Neural cell (in vitro differentiated cells): Measurements from ENCODE around the gene SFN. TPM values are rescaled to one million over a fixed set of nuclear protein-coding genes. Genes with fewer than 3 reads are reported as not detected.
A peak's percentile ranks its signal among the peaks of the same experiment; 100 is the strongest.

Experiments
- H2AFZ ChIP-seq: fragments of 200-600, 300-800 bp; sonication (generic), shearing (Covaris generic); 2 replicates; pipeline ENCODE4 v1.6.0; 2014; ENCODE audit warnings: low read depth, mild to moderate bottlenecking, antibody characterized with exemption, low read length, moderate library complexity
- H3F3A ChIP-seq: fragments of 200-600 bp; shearing (Covaris generic); 2 replicates; pipeline ENCODE4 v1.6.1; 2016; ENCODE audit warnings: mild to moderate bottlenecking, moderate library complexity, mixed read lengths, antibody characterized with exemption, low read length; ENCODE audit not compliant: insufficient read depth, poor library complexity, severe bottlenecking
- H3K27ac ChIP-seq: fragments of 200-600, 300-800 bp; sonication (generic), shearing (Covaris generic); 2 replicates; pipeline ENCODE4 v1.5.1; 2014; ENCODE audit warnings: mild to moderate bottlenecking, low read length, moderate library complexity
- H3K27me3 ChIP-seq: fragments of 300-800, 200-600 bp; sonication (generic), shearing (Covaris generic); 2 replicates; pipeline ENCODE4 v1.6.0; 2014; ENCODE audit warnings: mild to moderate bottlenecking, low read depth, low read length, moderate library complexity; ENCODE audit not compliant: insufficient read depth
- H3K36me3 ChIP-seq: fragments of 300-800, 200-600 bp; sonication (generic), shearing (Covaris generic); 2 replicates; pipeline ENCODE4 v1.5.1; 2014; ENCODE audit warnings: mild to moderate bottlenecking, antibody characterized with exemption, low read length, moderate library complexity; ENCODE audit not compliant: insufficient read depth
- H3K4me2 ChIP-seq: fragments of 300-800, 200-600 bp; sonication (generic), shearing (Covaris generic); 2 replicates; pipeline ENCODE4 v1.6.0; 2014; ENCODE audit warnings: mild to moderate bottlenecking, low read length
- H3K4me3 ChIP-seq: fragments of 300-800, 200-600 bp; sonication (generic), shearing (Covaris generic); 2 replicates; pipeline ENCODE4 v1.5.1; 2014; ENCODE audit warnings: mild to moderate bottlenecking, low read length, moderate library complexity
- H3K79me2 ChIP-seq: fragments of 200-600 bp; shearing (Covaris generic); replicated peaks from 2 replicates; pipeline ENCODE4 v1.6.0; 2014; ENCODE audit warnings: mild to moderate bottlenecking, low read length, moderate library complexity; ENCODE audit not compliant: insufficient read depth
- H3K9ac ChIP-seq: fragments of 300-800, 200-600 bp; sonication (generic), shearing (Covaris generic); 2 replicates; pipeline ENCODE4 v1.6.1; 2016; ENCODE audit warnings: mild to moderate bottlenecking, low read length, mixed read lengths
- H3K9me2 ChIP-seq: fragments of 200-600 bp; shearing (Covaris generic); 2 replicates; pipeline ENCODE4 v1.6.1; 2016; ENCODE audit warnings: mild to moderate bottlenecking, low read length, mixed read lengths; ENCODE audit not compliant: insufficient read depth
- H3K9me3 ChIP-seq: fragments of 200-600, 300-800 bp; sonication (generic), shearing (Covaris generic); 2 replicates; pipeline ENCODE4 v1.6.1; 2016; ENCODE audit warnings: mild to moderate bottlenecking, mixed run types, low read length, moderate library complexity, mixed read lengths
- H4K20me1 ChIP-seq: fragments of 200-600 bp; shearing (Covaris generic); 2 replicates; pipeline ENCODE4 v1.6.1; 2016; ENCODE audit warnings: mild to moderate bottlenecking, mixed run types; ENCODE audit not compliant: insufficient read depth
- EP300 ChIP-seq: fragments of 450-650 bp; conservative IDR thresholded peaks from 2 replicates; pipeline ENCODE4 v1.6.1; 2014; ENCODE audit warnings: antibody characterized with exemption, mild to moderate bottlenecking, moderate library complexity; ENCODE audit not compliant: poor library complexity, severe bottlenecking
- EZH2 ChIP-seq: fragments of 200-600, 300-800 bp; shearing (Covaris generic), sonication (generic); IDR thresholded peaks from 2 replicates; pipeline ENCODE4 v1.6.1; 2014; ENCODE audit warnings: antibody characterized with exemption, low read length, borderline replicate concordance, mild to moderate bottlenecking; ENCODE audit not compliant: insufficient read depth, poor library complexity, severe bottlenecking
- MXI1 ChIP-seq: fragments of 450-650 bp; conservative IDR thresholded peaks from 2 replicates; pipeline ENCODE4 v1.6.1; 2014; ENCODE audit warnings: antibody characterized with exemption, mild to moderate bottlenecking; ENCODE audit not compliant: poor library complexity, severe bottlenecking
- POLR2AphosphoS5 ChIP-seq: IDR thresholded peaks from 2 replicates; pipeline ENCODE4 v1.6.1; 2012
- RAD21 ChIP-seq: fragments of 450-650 bp; conservative IDR thresholded peaks from 2 replicates; pipeline ENCODE4 v1.6.1; 2014; ENCODE audit warnings: antibody characterized with exemption, mild to moderate bottlenecking, moderate library complexity
- SMC3 ChIP-seq: fragments of 450-650 bp; conservative IDR thresholded peaks from 2 replicates; pipeline ENCODE4 v1.6.1; 2014; ENCODE audit warnings: antibody characterized with exemption, mild to moderate bottlenecking, moderate library complexity; ENCODE audit not compliant: poor library complexity
- TAF1 ChIP-seq: IDR thresholded peaks from 2 replicates; pipeline ENCODE4 v1.6.1; 2012; ENCODE audit warnings: low read depth
- polyA plus RNA-seq: library from polyadenylated mRNA; depleted of rRNA; stranded (reverse); fragments of >200 nt; gene quantifications from 2 replicates; pipeline ENCODE4 v1.2.3, GENCODE V29; 2014
- TF ChIP-seq, protein P1 (sequence below): IDR thresholded peaks from 2 replicates; pipeline ENCODE4 v1.6.1; 2012; ENCODE audit warnings: borderline replicate concordance
- TF ChIP-seq, protein P2 (sequence below): fragments of 450-650 bp; IDR thresholded peaks from 2 replicates; pipeline ENCODE4 v1.5.1; 2014; ENCODE audit warnings: antibody characterized with exemption, mild to moderate bottlenecking, moderate library complexity; ENCODE audit not compliant: poor library complexity, severe bottlenecking

SFN gene
- polyA plus RNA-seq, 1 donor from 2014 or later, result 0.25 TPM

DNA sequence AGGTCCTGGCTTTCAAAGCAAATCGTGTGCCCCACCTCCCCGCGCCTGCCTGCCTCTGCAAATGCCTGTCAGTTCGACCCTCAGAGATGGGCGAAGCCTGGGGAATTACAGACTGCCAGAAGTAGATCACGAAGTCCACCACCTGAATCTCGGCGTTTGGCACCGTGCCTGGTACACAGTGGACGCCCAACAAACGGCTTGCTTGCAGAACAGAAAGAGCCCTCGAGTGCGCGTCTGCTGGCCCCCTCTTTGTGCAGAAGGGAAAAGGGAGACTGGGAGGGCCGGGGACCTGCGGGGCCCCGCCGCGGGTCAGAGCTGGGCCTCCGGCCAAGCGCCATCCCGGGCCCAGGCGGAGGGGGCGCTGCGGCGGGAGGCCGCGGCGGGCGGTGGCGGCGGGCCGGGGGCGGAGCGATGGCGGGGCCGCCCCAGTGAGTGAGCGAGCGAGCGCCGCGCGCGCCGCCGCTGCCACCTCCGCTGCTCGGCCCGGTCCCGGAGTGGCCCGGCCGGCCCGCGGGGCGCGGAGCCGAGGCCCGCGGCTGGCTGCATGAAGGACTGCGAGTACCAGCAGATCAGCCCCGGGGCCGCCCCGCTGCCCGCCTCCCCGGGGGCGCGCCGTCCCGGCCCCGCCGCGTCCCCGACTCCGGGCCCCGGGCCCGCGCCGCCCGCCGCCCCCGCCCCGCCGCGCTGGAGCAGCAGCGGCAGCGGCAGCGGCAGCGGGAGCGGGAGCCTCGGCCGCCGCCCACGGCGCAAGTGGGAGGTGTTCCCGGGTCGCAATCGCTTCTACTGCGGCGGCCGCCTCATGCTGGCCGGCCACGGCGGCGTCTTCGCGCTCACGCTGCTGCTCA is 36.5 kb upstream of the SFN start, which contains the start of gene ZDHHC18:
ZDHHC18 (plus strand) TSS at position 428 of the 845 bp plus-strand sequence; CDS start at position 545, 117 bp downstream.
- H3K27me3 ChIP-seq, result no peaks in the 10 kb centered on the region
- no peaks in the 10 kb centered on the region for H3K36me3 ChIP-seq
- no peaks in the 10 kb centered on the region for H4K20me1 ChIP-seq
- H3K9me2 ChIP-seq, result no peaks in the 10 kb centered on the region
- H3K4me3 ChIP-seq, result peak within 1 kb of the TSS; percentile 80
- no peaks in the 10 kb centered on the region for H3F3A ChIP-seq
- peaks cover 32% of the 10 kb centered on the region for H3K79me2 ChIP-seq
- H2AFZ ChIP-seq, result peak within 1 kb of the TSS; percentile 98
- TF ChIP-seq EP300 (no peak), RAD21 (peak; percentile 26), TAF1 (no peak), SMC3 (no peak), POLR2AphosphoS5 (peak; percentile 51), MXI1 (peak; percentile 13), EZH2 (no peak)
- TF ChIP-seq, protein P1, sequence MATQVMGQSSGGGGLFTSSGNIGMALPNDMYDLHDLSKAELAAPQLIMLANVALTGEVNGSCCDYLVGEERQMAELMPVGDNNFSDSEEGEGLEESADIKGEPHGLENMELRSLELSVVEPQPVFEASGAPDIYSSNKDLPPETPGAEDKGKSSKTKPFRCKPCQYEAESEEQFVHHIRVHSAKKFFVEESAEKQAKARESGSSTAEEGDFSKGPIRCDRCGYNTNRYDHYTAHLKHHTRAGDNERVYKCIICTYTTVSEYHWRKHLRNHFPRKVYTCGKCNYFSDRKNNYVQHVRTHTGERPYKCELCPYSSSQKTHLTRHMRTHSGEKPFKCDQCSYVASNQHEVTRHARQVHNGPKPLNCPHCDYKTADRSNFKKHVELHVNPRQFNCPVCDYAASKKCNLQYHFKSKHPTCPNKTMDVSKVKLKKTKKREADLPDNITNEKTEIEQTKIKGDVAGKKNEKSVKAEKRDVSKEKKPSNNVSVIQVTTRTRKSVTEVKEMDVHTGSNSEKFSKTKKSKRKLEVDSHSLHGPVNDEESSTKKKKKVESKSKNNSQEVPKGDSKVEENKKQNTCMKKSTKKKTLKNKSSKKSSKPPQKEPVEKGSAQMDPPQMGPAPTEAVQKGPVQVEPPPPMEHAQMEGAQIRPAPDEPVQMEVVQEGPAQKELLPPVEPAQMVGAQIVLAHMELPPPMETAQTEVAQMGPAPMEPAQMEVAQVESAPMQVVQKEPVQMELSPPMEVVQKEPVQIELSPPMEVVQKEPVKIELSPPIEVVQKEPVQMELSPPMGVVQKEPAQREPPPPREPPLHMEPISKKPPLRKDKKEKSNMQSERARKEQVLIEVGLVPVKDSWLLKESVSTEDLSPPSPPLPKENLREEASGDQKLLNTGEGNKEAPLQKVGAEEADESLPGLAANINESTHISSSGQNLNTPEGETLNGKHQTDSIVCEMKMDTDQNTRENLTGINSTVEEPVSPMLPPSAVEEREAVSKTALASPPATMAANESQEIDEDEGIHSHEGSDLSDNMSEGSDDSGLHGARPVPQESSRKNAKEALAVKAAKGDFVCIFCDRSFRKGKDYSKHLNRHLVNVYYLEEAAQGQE, result no peak
- TF ChIP-seq, protein P2, sequence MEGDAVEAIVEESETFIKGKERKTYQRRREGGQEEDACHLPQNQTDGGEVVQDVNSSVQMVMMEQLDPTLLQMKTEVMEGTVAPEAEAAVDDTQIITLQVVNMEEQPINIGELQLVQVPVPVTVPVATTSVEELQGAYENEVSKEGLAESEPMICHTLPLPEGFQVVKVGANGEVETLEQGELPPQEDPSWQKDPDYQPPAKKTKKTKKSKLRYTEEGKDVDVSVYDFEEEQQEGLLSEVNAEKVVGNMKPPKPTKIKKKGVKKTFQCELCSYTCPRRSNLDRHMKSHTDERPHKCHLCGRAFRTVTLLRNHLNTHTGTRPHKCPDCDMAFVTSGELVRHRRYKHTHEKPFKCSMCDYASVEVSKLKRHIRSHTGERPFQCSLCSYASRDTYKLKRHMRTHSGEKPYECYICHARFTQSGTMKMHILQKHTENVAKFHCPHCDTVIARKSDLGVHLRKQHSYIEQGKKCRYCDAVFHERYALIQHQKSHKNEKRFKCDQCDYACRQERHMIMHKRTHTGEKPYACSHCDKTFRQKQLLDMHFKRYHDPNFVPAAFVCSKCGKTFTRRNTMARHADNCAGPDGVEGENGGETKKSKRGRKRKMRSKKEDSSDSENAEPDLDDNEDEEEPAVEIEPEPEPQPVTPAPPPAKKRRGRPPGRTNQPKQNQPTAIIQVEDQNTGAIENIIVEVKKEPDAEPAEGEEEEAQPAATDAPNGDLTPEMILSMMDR, result peak; percentile 81
- H3K9me3 ChIP-seq, result no peaks in the 10 kb centered on the region
- peak within 1 kb of the TSS; percentile 31 for H3K27ac ChIP-seq
- H3K9ac ChIP-seq, result peak within 1 kb of the TSS; percentile 82
- peak within 1 kb of the TSS; percentile 84 for H3K4me2 ChIP-seq

DNA sequence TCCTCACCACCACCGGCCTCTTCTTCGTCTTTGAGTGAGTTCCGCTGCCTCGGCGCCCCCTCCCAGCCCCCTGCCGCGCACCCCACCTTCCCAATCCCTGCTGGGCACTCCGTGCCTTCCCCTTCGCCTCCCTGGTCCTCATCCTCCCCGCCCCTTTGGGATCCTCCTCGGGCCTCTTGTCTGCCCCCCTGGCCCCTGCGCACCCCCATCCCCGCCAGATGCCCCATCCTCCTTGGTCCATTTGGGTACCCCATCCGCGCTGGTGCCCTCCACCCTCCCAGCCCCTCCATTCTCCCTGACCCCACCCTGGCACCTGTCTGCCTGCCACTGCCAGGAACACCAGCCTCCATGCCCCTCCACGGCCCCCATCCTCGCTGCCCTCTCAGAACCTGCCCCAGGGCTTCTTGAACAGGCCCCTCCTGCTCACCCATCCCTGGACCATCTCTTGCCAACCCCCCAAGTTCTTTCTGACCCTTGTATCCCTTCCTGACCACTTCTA is 35.8 kb upstream of the SFN start:
- peak overlapping the region; percentile 82 for H3K9ac ChIP-seq
- peak overlapping the region; percentile 78 for H3K4me3 ChIP-seq
- H3K27me3 ChIP-seq, result no peaks in the 10 kb centered on the region
- H3K79me2 ChIP-seq, result peaks cover 32% of the 10 kb centered on the region
- H3K27ac ChIP-seq, result no peak overlapping the region
- H3F3A ChIP-seq, result no peaks in the 10 kb centered on the region
- peak overlapping the region; percentile 21 for H2AFZ ChIP-seq
- no peaks in the 10 kb centered on the region for H3K9me3 ChIP-seq
- TF ChIP-seq TAF1, result no peak
- TF ChIP-seq, protein P1, result no peak
- TF ChIP-seq MXI1, result no peak
- no peak for TF ChIP-seq RAD21
- no peak for TF ChIP-seq SMC3
- TF ChIP-seq EP300, result no peak
- TF ChIP-seq, protein P2, result no peak
- no peak for TF ChIP-seq EZH2
- TF ChIP-seq POLR2AphosphoS5, result no peak
- no peaks in the 10 kb centered on the region for H4K20me1 ChIP-seq
- no peaks in the 10 kb centered on the region for H3K36me3 ChIP-seq
- peak overlapping the region; percentile 65 for H3K4me2 ChIP-seq
- no peaks in the 10 kb centered on the region for H3K9me2 ChIP-seq
